GM18867 (cell line): ENCODE measurements around the gene FAM117A.
"Not testable (repeated sequence)": the region's sequence is repeated elsewhere in the genome, so short reads cannot be mapped to it uniquely, and the experiment has no call there.

Source experiments
- ATAC-seq: cut with Tn5 transposase; IDR thresholded peaks from one replicate; pipeline ENCODE4 v1.9.1; 2021; ENCODE audit warnings: mild to moderate bottlenecking, moderate library complexity; ENCODE audit not compliant: unreplicated experiment

FAM117A gene

DNA sequence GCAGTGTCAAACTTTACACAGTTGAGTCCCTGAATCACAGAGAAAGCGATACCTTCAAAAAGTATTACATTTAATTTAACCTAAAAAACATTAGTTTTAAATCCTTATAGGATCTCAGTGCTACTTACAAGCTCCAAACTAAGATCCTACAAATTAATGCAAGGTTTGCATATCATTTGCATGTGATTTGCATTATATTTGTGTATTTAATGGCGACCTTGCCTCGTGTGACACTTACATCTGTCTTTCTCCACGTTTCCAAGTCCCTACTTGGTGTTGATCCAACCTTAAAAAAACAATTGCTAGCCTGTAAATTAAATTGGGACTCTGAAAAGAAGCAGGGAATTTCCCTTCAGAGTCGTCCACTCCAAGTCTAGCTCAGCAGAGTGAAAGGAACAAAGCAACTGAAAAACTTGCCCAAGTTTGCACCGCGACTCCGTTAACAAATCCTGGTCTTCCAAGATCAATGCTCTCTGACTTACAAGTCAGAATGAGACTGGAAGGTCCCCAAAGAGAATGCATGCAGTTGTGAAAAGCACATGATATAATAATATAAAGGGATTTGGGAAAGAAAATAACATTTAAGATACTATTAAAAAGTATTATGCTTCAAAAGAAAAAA lies 739 bp upstream of the FAM117A start:
- ATAC-seq = no peak

DNA sequence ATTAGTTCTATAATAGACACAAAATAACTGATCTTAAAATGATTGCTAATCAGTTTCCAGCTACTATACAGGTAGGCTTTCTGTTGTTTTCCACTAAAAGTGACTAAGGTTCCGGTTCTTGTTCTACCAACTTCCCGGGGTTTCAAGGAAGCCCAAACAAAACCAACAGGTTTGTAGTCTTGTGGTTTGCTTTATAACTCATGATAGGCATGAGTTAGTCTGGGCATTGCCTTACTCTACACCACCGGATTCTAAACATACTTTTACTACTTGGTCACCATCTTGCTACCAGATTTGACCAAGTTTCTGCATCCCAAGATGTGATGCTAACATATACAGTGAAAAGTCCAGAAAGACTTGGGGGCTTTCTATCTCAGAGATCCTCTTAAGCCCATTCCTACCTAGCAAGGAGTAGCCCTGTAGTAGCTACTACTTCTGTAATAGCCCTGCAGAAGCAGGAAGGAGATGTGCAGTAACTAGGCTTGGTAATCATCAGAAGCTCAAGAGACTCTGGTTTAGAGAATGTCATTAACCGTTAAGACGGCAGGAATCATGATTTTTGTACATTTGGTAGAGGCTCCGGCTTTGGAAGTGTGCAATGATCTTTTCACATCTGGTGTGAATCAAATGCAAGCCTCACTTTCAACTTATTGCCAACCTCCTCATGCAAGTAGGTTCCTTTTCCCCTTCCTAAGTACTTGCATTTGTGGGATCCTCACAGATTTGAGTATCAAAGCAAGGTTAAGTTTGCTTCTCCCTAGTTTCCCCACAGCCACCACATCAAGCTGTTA lies 1.6 kb downstream of the FAM117A start:
- no peak for ATAC-seq

DNA sequence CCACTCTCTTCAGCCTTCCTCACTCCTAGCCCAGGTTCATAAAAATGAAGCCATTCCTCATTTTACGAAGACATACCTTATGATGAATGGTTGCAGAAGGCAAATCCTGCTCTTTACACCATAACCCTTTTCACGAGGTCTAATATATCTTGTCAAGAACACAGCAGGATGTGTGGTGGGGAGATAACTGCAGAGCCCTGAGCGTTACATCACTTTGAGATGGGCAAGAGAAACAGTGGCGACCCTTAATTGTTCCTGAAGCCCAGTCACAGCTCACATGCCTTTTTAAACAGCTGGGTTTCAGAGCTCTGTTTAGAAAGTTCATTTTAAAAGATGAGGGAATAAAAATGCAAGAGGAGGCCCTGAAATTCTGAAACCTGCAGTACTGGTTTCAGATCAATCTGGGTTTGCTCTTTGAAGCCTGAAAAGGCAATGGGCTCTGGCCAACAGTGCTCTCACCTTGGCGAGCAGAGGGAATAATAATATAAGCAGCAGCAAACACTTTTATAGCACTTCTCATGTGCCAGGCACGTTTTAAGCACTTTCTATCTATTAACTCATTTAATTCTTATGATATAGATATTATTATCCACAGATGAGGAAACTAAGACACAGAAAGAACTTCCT lies 2.9 kb downstream of the FAM117A start:
- no peak for ATAC-seq

DNA sequence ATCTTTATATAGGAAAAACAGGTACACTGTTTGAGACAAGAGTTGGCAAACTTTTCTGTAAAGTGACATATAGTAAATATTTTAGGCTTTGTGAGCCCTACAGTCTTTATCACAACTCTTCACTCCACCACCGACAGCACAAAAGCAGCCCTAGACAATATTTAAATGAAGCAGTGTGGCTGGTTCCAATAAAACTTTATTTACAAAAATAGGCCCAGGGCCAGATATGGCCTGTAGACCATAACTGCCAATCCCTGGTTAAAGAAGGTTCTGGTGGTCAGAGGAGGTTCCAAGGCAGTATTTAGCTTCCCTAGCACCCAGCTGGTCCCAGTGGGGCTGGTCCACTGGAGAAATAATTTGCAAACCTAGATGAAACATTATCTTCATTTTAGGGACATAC lies 3.6 kb downstream of the FAM117A start:
- no peak for ATAC-seq

DNA sequence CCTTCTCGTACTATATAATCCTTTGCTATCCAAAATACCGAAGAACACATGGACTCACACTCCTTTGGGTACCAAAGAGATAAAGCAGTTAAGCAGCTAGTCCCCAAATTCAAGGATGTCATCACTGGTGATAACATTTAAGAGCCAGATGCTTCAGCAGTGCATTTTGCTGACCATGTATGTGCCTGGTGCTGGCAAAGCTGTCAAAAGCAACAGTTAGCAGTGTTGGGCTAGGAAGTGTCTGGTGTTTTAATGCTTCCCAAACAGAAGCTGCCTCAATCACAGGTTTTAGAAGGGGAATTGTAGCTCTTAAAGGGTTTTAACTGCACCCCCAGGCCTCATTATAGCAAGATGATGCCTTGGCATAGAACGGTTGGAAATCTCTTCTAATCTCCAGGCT lies 4.7 kb downstream of the FAM117A start:
- no peak for ATAC-seq

DNA sequence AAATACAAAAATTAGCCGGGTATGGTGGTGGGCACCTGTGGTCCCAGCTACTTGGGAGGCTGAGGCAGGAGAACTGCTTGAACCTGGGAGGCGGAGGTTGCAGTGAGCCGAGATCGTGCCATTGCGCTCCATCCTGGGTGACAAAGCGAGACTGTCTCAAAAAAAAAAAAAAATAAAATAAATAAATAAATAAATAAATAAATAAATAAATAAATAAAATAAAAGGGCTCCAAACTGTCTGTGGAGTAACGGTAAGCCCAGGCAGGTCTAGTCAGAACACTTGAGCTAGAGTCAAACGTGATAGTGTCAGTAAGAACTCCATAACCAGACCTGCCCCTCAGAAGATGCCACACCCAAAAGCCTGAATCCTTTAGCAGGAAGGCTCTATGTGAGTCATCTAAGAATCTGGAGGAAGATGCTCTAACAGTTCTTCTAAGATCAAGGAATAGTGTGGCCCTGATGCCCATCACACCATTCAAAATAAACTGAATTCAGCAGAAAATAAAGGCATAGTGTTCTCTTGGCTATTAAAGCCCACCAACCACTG lies 5.4 kb downstream of the FAM117A start:
- not testable (repeated sequence) for ATAC-seq

DNA sequence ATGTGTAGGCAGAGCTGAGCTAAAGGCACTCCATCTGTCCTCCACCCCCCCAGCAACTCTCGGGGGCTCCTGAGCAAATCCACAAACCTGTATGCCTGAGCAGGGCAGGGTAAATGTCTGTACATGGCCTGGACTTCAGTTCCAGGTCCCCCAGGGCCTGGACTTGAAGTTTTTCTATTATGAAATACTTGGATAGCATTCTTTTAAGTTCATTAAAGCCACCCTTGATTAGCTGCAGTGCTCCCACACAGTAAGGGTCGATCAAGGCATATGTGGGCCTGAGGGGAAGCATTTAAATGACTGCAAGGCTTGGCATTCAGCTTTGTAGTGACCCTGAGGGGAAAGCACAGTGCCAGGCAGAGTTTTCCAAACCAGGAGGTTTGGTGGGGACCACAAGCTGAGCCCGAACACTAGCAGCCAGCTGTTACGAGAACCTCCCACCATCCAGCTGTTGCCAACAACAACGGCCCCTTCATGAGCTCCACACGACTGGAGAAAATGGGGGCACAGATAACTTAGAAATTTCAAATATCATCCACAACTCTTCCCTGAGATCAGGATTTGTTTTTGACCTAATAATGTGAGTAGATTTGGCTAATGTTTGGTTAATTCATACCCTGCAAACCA lies 6.7 kb downstream of the FAM117A start:
- no peak for ATAC-seq

DNA sequence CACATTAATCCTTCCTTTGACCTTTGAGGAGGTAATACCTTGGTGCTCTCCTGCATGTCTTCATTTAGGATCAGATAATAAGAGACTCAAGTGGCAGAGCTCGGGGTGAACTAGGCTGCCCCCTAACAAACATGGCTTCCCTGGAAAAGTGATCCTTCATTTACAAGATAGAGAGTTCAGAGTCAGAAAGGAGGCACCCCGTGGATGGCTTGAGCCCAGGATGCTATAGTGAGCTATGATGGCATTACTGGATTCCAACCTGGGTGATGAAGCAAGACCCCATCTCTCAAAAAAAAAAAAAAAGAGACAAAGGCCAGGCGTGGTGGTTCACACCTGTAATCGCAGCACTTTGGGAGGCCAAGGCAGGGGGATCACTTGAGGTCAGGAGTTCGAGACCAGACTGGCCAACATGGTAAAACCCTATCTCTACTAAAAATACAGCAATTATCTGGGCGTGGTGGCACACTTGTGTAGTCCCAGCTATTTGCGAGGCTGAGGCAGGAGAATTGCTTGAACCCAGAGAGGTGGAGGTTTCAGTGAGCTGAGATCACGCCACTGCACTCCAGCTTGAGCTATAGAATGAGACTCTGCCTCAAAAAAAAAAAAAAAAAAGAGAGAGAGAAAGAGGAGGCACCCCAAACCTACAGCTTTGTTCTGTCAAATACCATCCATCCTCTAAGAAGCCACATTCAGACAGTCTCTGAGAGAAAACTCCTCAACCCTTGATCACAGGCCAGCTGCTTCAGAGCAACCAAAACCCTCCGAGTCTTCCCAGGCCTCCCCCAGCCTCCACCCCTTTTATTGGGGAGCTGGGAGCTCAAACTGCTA lies 7.4 kb downstream of the FAM117A start:
- ATAC-seq = no peak

DNA sequence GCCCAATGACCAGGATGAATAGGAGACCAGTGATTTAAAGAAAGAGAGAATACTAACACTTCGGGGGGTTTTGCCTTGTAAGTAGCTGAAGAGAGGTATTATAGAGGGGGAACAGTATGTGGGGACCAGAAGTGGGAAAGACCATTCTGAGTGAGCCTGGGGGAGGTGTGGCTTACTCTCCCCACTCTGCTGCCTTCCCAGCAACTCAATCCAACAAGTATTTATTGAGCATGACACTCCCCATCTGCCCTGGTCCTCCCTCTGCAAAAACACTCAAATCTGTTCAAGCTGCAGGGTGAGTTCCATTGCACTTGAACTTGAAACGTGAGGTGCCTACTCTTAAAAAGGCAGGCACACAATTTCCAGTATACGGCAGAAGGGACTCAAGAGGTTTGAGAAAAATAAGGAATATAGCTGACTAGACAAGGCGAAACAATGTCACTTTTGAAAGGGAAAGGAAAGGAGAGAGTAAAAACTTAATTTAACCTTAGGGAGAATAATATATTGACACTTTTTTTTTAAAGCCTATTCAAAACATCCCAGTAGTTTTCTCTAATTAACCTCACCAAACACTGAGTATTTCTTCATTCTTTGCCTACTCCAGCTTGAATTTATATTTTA lies 8.2 kb downstream of the FAM117A start:
- no peak for ATAC-seq

DNA sequence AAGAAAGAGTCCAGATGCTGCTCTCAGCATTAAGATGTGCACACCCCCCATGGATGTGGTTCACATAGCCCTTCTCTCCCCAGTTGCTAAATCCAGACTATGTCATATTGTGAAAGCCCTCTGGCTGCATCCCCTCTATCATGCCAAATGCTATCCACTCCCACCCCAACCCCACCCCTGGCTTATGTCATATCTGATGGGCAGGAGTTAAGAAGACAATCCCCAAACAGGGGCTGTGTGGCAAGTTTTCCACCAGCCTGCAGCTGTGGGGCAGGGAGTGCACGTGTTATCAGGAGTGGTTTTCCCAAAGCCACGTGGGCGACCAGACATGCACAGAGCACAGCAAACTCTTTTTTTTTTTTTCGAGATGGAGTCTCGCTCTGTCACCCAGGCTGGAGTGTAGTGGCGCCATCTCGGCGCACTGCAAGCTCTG lies 10.0 kb downstream of the FAM117A start:
- ATAC-seq = no peak

DNA sequence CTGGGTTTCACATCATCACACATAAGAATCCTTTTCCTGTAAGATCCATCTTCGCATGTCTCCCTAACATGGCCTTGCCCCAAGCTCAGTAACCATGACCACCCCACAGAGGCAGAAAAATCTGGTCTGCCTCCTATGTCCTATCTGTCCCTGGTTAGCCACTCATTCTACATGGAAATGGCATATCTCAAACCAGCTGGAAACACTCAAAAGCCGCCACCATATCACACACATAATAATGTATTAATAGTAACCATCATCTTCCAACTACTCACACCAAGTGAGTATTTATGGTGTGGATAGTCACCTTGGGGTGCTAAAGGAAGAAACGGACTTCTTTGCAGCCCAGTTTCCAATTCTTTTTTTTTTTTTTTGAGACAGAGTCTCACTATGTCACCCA lies 11.4 kb downstream of the FAM117A start:
- no peak for ATAC-seq

DNA sequence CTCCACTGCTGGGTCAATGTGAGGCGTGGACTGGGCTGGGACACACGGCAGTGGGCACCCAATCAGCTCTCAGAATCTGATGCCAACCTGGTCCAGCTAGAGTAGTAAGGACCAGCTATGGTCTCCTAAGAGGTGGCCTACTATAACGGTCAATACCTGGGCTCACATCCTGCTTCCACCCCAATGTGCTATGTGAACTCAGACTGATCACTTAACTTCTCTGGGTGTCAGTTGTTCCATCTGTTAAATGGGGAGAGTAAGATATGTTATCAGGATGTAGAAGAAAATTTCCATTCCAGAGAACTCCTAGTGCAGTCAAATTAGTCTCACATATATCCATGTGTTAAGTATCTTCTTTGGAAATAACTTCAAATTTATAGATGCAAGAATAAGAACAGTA lies 14.2 kb downstream of the FAM117A start:
- ATAC-seq = no peak

DNA sequence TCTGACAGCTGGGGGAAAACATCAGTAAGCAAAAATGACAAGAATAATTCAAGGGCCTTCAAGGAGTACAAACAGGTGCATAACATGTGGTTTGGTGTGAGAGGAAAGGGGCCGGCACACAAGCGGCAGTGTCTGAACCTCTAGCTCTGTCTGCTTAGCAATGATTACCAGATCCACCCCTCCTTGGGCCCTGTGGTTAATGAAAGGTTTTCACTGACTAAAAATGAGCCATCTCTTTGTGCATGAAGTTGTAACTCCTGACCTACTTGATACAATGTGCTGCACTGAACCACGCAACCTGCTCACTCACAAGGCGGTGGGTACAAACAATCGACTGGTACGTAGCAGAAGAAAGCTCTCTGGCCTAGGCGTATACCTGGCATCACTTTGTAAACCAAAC lies 15.1 kb downstream of the FAM117A start:
- ATAC-seq = peak; percentile 83

DNA sequence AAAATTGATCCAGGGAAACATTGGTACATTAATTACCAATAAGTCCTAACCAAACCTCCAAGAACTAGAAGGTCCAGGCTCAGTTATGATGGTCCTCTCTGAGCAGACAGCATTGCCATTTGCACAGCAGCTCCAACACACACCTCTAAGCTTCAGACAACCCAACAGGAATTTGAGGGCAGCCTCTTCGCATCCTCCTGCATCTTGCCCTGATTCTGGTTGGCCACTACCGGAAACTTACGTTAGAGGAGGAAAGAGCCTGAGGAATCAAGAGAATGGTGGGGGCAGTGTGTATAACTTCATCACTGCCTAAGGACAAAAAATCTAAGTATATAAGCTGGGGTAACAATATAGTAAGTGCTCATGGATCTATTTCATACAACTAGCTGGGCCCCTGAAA lies 15.7 kb downstream of the FAM117A start:
- no peak for ATAC-seq

DNA sequence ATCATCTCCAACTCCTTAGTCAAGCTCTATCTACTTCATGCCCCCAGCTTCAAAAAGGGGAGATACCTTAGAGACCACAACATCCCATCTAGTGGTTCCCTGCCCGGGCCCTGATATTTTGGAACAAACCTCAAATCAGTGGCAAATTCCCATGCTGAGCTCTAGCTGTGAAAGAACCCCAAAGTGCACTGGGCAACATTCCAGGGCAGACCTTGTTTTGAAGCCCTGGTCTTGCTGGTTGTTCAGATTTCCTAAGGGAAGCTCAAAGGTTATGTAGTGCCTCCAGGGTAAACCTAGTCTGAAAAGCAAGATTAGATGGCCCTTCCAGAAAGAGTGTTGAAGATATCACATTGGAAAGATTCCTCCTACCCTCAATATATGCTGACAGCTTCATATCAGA lies 16.3 kb downstream of the FAM117A start:
- ATAC-seq = no peak

DNA sequence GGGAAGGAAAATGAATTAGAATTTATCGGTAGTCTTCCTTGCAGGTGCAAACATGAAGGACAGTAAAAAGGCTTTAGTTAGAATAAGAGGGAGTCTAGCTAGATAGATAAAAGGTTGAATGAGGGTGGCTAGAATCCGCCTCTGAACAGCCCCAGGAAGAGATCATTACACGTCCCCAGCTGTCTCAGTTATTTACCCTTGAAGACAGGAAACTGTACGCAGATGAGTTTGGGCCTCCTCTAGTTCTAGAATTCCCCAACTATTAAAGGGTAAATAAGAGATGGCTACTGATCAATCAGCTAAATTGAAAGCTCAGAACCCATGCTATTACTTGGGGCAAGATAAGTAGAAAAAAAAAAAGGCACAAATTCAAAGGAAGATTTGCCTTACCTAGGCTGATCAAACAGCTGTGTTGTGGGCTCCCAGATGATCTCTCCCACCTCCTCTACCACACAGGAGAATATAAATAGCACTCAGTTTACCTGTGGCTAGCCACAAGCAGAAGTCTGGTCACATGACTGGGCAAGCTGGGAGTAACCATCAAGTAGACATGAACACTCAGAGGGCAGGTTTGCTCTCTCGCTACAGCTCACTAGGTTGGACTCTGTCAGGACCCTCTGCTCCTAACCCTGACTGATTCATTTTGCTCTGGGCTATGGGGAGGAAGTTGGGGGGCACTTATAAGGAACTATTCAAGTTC lies 17.0 kb downstream of the FAM117A start:
- ATAC-seq = peak; percentile 41

DNA sequence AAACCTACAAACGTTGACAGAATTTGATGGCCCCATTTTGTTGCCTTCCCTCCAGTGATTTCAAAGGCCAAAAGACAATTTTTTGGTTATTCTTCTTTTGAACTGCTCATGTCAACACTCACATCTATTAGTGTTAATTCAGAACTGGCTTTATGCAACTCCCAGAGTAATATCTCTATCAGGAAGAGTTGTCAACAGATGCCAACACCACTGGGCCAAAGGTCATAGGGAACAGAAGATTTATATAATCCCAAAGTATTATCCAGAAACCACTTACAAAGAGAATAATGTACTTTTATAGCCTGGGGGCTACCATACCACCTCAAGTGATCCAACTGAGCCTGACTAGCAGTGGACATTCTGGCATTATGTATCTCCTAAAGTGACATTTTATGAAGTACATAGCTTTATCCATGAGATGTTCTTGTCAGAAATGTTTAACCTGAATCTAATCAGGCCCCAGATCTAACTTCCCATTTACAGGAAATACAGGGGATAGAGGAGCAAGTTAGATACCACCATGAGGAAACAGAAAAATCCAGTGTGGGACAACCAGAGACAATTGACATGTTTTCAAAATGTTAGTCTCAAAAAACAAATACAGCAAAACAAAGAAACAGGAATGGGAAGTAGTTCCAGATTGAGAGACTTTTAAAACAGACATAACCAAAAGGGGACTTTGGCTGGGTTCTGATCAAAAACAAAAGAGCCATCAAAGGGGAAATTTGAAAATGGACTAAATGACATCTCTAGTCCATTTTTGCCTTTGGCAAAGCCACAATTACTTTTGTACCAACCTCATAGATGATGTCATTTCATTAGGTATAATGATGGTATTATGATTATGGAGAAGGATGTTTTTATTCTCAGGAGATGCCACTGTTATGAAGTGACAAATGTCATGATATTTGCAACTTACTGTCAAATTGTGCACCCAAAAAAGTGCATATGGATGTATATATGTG lies 18.5 kb downstream of the FAM117A start:
- no peak for ATAC-seq

DNA sequence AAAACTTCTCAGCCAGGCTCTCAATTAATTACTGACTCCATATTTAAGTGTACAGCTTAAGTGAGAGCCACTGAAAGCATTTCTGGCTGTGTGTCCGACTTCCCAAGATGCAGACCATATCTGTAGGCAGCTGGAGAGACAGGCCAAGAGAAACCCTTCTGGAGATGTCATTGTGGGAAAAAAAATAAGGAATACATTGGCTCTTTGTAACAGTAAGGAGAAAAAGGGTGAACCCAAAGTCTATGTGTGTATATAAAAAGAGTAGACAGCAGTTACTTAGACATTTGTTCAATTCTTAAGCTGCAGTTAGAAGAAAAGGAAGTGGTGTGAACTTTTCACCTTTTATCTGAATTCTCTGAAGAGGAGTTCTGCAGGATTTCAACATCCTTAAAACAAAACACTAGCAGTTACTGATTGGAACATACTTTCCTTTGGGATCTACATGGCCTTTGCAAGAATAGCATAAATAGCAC lies 21.7 kb downstream of the FAM117A start:
- ATAC-seq = no peak
